ENCODE data around the gene FST. TPM values are rescaled to one million over a fixed set of nuclear protein-coding genes. Genes with fewer than 3 reads are reported as not detected.

The FST gene
- total RNA-seq, 1 donor from 2014 or later, result 14.3 TPM

DNA sequence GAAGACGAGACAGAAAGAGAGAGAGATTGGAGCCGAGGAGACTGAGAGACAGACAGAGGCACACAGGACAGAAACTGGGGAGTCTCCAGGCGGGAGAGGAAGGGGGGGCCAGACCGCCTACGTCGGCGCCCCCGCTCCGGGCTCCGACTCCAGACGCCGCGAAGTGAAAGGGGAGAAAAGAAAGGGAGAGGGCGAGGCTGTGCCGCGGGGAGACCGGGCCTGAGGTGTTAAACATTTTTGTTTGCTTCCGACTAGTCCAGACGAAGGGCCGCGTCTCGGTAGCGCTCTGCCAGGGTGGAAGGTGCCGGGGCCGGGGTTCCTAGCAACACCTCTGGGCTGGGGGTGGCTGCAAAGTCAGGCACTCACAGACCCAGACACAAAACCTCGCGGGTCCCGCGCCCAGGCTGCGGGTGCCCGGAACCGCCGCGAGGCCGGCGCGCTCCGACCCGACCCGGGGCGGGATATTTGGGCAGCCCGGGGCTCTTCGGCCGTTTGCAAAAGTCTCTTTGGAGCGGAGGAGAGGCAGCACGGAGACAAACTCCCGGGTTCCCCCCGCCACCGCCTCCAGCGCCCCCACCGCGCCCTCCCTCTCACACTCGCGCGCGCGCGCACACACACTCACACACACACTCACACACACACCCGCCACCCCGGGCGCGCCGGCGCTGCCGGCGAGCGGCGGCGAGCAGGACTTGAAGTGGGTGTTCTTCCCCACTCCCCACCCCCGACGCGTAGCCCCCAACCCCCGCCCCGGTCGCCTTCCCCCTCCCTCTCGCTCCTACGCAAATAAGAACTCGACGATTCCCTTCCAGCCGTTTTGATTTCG is 626 bp upstream of the FST start:
- Mint-ChIP-seq H3K36me3 (peaks cover 3% of the 10 kb centered on the region), H3K9me3 (no peaks in the 10 kb centered on the region), H3K27ac (peak overlapping the region; percentile 87), H3K4me3 (peak overlapping the region; percentile 87), H3K4me1 (peaks cover 37% of the 10 kb centered on the region), H3K27me3 (ENCODE audit: low read depth) (peaks cover 63% of the 10 kb centered on the region)
- peak; percentile 41 to 66 for DNase-seq (ENCODE audit: low spot score in 2 of 2, unreplicated experiment in 2 of 2)
- TF ChIP-seq, protein P1, sequence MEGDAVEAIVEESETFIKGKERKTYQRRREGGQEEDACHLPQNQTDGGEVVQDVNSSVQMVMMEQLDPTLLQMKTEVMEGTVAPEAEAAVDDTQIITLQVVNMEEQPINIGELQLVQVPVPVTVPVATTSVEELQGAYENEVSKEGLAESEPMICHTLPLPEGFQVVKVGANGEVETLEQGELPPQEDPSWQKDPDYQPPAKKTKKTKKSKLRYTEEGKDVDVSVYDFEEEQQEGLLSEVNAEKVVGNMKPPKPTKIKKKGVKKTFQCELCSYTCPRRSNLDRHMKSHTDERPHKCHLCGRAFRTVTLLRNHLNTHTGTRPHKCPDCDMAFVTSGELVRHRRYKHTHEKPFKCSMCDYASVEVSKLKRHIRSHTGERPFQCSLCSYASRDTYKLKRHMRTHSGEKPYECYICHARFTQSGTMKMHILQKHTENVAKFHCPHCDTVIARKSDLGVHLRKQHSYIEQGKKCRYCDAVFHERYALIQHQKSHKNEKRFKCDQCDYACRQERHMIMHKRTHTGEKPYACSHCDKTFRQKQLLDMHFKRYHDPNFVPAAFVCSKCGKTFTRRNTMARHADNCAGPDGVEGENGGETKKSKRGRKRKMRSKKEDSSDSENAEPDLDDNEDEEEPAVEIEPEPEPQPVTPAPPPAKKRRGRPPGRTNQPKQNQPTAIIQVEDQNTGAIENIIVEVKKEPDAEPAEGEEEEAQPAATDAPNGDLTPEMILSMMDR (IDR thresholded peaks at IDR 0.05; ENCODE audit: unreplicated experiment), result no peak

DNA sequence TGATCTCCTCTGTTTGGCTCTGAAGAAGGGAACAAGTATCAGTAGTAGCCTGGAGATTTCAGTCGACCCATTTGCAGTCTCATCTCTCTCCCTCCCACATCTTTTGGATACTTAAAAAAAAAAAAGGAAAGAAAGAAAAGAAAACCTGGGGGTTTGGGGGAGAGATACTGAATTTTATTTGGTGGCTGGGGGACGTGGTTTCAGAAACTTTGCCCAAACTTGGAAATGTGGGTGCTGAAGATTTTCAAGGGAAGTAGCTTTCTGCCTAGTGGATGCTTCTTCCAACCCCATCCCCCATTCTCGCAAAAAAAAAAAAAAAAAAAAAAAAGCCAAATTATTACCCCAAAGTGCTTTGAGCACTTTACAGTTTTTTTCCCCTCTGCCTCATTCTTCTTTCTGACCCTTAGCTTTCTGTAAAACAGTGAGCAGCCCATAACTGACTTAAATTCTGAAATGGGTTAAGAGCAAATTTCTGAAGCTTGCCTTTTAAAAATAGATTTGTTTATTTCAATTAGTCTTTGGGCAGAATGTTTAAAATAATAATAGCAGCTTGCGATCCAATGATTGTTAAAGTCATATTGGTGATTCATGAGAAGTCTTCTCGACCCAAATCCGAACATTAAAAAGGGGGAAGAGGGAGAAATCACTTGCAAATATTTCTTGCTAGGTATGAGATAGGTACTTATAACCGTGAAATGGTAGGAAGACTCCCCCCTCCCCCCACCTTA is 894 bp downstream of the FST start:
- H3K27me3 Mint-ChIP-seq (ENCODE audit: low read depth), result peaks cover 65% of the 10 kb centered on the region
- DNase-seq (ENCODE audit: low spot score in 2 of 2, unreplicated experiment in 2 of 2), result no peak

DNA sequence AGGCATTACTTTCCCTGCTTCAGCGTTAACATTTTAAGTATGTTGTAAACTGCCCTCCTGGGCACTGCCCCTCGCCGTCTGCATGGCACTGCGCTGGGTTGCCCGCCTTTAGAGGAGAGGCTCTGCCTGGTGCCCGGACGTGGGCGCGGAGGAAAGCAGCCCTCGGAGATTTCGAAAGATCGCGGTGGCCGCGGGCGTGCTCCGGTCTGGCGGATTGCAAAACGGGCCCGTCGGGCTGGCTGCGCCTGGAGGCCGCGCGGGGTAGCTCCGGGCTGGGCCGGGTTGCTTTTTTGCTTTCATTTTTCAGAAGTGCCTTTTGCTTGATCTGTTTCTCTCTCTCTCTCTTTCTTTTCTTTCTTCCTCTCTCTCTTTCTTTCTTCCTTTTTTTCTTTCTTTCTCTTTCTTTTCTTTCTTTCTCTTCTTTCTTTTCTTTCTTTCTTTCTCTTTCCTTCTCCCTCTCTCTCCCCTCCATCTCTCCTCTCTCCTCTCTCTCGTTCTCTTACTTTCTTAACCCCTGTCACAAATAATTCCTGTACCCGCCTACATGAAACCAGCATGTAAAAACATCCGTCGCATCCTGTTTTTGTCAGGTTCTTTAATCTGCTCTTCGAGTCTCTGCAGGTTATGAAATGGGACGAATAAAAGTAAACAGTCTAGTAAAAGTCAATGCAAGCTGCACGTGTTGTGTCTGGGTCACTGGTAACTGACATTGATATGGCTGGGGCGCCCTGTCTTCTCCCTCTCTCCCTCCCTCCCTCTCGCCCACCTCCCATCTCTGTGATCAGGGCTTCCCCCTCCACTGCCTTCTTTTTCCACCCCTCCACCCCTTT is 1.7 kb downstream of the FST start:
- Mint-ChIP-seq H3K27ac (peak overlapping the region; percentile 23), H3K4me1 (peaks cover 38% of the 10 kb centered on the region), H3K36me3 (peaks cover 3% of the 10 kb centered on the region), H3K9me3 (no peaks in the 10 kb centered on the region), H3K4me3 (peak overlapping the region; percentile 78), H3K27me3 (ENCODE audit: low read depth) (peaks cover 59% of the 10 kb centered on the region)
- DNase-seq (ENCODE audit: low spot score in 2 of 2, unreplicated experiment in 2 of 2), result peak; percentile 49 to 71
- TF ChIP-seq, protein P1 (IDR thresholded peaks at IDR 0.05; ENCODE audit: unreplicated experiment), result no peak

More for the DNA sequence above, 894 bp downstream of the FST start:
- H3K4me1 Mint-ChIP-seq, result peaks cover 37% of the 10 kb centered on the region
- peak overlapping the region; percentile 78 for H3K4me3 Mint-ChIP-seq
- no peaks in the 10 kb centered on the region for H3K9me3 Mint-ChIP-seq
- TF ChIP-seq, protein P1 (IDR thresholded peaks at IDR 0.05; ENCODE audit: unreplicated experiment), result no peak
- peak overlapping the region; percentile 44 for H3K27ac Mint-ChIP-seq
- H3K36me3 Mint-ChIP-seq, result peaks cover 3% of the 10 kb centered on the region

DNA sequence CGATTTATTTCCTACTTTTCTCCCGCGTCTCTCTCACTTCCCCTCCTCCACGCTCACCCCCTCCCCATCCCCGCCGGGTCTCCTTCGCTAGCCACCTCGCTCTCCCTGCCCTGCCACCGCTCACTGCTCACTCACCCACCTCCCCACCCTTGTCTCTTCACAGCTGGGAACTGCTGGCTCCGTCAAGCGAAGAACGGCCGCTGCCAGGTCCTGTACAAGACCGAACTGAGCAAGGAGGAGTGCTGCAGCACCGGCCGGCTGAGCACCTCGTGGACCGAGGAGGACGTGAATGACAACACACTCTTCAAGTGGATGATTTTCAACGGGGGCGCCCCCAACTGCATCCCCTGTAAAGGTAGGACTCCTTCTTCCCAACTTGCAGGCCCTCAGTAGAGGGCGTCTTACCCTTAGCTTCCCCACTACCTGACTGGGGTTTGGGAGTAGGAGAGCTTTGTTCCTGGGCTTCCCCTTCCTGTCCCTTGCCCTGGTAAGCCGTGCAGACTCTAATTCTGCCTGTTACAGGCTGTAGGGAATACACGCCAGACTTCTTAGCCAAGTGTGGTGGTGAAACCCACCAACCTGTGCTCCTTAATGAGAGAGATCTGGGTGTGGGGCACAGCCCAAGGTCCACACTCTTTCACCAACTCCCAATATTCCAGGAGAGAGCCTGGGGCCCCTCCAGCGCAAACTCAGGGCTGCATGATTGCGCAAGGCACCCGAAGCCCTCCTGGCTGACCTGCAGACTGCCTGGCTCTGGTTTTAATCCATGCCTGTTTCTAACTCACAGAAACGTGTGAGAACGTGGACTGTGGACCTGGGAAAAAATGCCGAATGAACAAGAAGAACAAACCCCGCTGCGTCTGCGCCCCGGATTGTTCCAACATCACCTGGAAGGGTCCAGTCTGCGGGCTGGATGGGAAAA is 2.5 kb downstream of the FST start:
- Mint-ChIP-seq H3K9me3 (no peaks in the 10 kb centered on the region), H3K4me1 (peaks cover 38% of the 10 kb centered on the region), H3K27me3 (ENCODE audit: low read depth) (peaks cover 57% of the 10 kb centered on the region), H3K36me3 (peaks cover 3% of the 10 kb centered on the region), H3K27ac (no peak overlapping the region), H3K4me3 (peak overlapping the region; percentile 78)
- peak in 1 of 2 experiments; percentile 39 for DNase-seq (ENCODE audit: low spot score in 2 of 2, unreplicated experiment in 2 of 2)
- TF ChIP-seq, protein P1 (IDR thresholded peaks at IDR 0.05; ENCODE audit: unreplicated experiment), result no peak

All from mesothelial cell of epicardium (in vitro differentiated cells).